Stimulated activated memory B cell treated with anti-CD40 and anti-IgM and Interleukin-4, amounts not matched to agents 10 μg/mL and 1 μg/mL and 100 μg/mL, for 72 hours (primary cell): Measurements from ENCODE around the gene CXCL17.
"Not testable (repeated sequence)": the region's sequence is repeated elsewhere in the genome, so short reads cannot be mapped to it uniquely, and the experiment has no call there.

ENCODE experiments used
- ATAC-seq: fragments of 150-1000 bp; cut with Tn5 transposase; 2 replicates; pipeline ENCODE4 v1.10.0; 2021
- H3K27ac Mint-ChIP-seq: one replicate; pipeline ENCODE4 v1.8.0; 2022; ENCODE audit warnings: mild to moderate bottlenecking, mixed read lengths
- H3K27me3 Mint-ChIP-seq: one replicate; pipeline ENCODE4 v1.8.0; 2022; ENCODE audit warnings: mixed read lengths
- H3K36me3 Mint-ChIP-seq: one replicate; pipeline ENCODE4 v1.8.0; 2022; ENCODE audit warnings: mixed read lengths
- H3K4me1 Mint-ChIP-seq: one replicate; pipeline ENCODE4 v1.8.0; 2022; ENCODE audit warnings: mixed read lengths
- H3K4me3 Mint-ChIP-seq: one replicate; pipeline ENCODE4 v1.8.0; 2022; ENCODE audit warnings: mild to moderate bottlenecking, moderate library complexity, mixed read lengths
- H3K9me3 Mint-ChIP-seq: one replicate; pipeline ENCODE4 v1.8.0; 2022; ENCODE audit warnings: mixed read lengths

Gene CXCL17, protein sequence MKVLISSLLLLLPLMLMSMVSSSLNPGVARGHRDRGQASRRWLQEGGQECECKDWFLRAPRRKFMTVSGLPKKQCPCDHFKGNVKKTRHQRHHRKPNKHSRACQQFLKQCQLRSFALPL

DNA sequence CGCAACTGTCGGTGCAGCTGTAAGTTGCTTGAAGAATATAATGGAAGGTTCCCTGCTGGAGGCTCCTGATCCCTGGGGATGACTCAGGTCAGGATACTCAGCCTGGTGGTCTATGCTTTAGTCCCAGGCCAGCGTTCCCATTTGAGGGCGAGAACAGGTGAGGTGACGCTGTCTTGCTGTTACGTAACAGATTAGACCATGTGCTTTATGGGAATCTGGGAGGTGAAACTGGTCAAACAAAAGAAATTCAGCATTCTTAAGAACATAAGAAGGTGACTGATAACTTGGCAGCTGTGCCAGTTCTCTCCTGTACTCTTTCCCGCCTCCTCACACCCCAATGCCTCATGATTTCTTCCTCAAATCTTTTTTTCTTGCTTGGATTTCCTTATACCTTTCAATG is at the start of gene CXCL17:
Gene CXCL17, minus strand, starts transcription at position 114 of the 400 bp plus-strand sequence. CDS start 114 bp downstream, outside the sequence.
- no peaks in the 10 kb centered on the region for H3K9me3 Mint-ChIP-seq
- peaks cover 19% of the 10 kb centered on the region for H3K4me1 Mint-ChIP-seq
- no peak for ATAC-seq
- H3K27ac Mint-ChIP-seq = no peak within 1 kb of the TSS
- no peaks in the 10 kb centered on the region for H3K36me3 Mint-ChIP-seq
- H3K4me3 Mint-ChIP-seq = no peak within 1 kb of the TSS
- H3K27me3 Mint-ChIP-seq = no peaks in the 10 kb centered on the region

DNA sequence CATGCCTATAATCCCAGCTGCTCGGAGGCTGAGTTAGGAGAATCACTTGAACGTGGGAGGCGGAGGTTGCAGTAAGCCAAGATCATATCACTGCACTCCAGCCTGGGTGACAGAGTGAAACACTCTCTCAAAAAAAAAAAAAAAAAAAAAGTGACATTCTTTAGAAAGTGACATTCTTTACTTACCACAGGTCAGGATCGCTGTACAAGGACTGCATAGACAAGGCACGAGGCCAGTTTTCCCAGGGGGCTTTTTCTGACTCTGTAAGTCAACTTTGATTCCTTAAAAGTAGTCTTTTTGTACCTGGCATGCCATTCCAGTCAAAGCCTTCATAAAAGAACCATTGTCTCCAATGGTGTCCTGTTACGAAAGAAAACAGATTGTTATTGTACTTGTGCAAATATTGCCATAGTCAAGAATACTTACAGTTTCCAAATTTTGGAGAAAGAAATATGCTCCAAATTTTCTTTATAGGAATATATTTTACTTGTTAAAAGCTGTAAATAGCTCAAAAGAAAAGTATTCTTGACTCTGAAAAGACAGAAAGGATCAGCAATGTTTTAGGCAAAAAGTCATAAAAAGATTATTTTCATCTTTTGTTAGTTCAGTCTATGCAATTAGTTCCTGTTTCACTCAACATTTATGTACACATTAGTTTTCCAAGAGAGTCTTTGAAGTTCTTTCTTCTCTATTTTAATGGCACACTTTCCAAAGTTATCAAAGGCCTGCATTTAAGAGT is 46.2 kb upstream of the CXCL17 start:
- Mint-ChIP-seq H3K36me3 (no peaks in the 10 kb centered on the region), H3K27ac (no peak overlapping the region), H3K4me1 (no peaks in the 10 kb centered on the region), H3K27me3 (no peaks in the 10 kb centered on the region), H3K9me3 (no peaks in the 10 kb centered on the region), H3K4me3 (no peak overlapping the region)
- no peak for ATAC-seq

GRCh38 chr19:42487798-42488178 is 45.0 kb upstream of the CXCL17 start:
- Mint-ChIP-seq H3K4me3 (no peak overlapping the region), H3K27ac (no peak overlapping the region), H3K36me3 (no peaks in the 10 kb centered on the region), H3K4me1 (no peaks in the 10 kb centered on the region), H3K9me3 (no peaks in the 10 kb centered on the region), H3K27me3 (no peaks in the 10 kb centered on the region)
- no peak for ATAC-seq

DNA sequence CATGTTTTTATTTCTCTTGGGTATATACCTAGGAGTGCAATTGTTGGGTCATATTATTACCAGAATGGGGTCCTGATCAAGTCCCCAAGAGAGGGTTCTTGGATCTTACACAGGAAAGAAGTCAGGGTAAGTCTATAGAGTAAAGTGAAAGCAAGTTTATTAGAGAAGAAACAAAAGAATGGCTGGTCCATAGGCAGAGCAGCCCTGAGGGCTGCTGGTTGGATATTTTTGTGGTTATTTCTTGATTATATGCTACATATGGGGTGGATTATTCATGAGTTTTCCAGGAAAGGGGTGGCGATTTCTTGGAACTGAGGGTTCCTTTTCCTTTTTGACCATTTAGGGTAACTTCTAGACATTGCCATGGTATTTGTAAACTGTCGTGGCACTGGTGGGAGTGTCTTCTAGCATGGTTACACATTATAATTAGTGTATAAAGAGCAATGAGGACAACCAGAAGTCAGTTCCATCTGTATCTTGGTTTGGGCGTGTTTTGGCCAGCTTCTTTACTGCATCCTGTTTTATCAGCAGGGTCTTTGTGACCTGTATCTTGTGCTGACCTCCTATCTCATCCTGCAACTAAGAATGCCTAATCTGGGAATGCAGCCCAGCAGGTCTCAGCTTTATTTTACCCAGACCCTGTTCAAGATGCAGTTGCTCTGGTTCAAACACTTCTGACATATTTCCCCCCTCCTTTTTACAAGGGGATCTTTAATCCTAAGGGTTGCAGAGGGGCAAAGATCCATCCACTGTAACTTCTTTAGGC is 44.5 kb upstream of the CXCL17 start:
- no peaks in the 10 kb centered on the region for H3K9me3 Mint-ChIP-seq
- H3K36me3 Mint-ChIP-seq = no peaks in the 10 kb centered on the region
- H3K27me3 Mint-ChIP-seq = no peaks in the 10 kb centered on the region
- H3K4me1 Mint-ChIP-seq = no peaks in the 10 kb centered on the region
- H3K27ac Mint-ChIP-seq = no peak overlapping the region
- ATAC-seq = no peak
- H3K4me3 Mint-ChIP-seq = no peak overlapping the region

GRCh38 chr19:42485036-42485435 is 42.3 kb upstream of the CXCL17 start:
- peaks cover 19% of the 10 kb centered on the region for H3K4me1 Mint-ChIP-seq
- H3K4me3 Mint-ChIP-seq, H3K27me3 Mint-ChIP-seq, ATAC-seq, H3K9me3 Mint-ChIP-seq, H3K27ac Mint-ChIP-seq, H3K36me3 Mint-ChIP-seq: not testable (repeated sequence)

- Mint-ChIP-seq H3K9me3 (no peaks in the 10 kb centered on the region), H3K36me3 (no peaks in the 10 kb centered on the region), H3K27me3 (no peaks in the 10 kb centered on the region), H3K4me1 (peaks cover 19% of the 10 kb centered on the region), H3K27ac (no peak overlapping the region), H3K4me3 (no peak overlapping the region)
- ATAC-seq = no peak
Measured at GRCh38 chr19:42480335-42481095, 37.8 kb upstream of the CXCL17 start.

- Mint-ChIP-seq H3K27me3 (no peaks in the 10 kb centered on the region), H3K4me3 (no peak overlapping the region), H3K27ac (no peak overlapping the region), H3K36me3 (no peaks in the 10 kb centered on the region), H3K9me3 (no peaks in the 10 kb centered on the region), H3K4me1 (peaks cover 19% of the 10 kb centered on the region)
- no peak for ATAC-seq
Measured at GRCh38 chr19:42479736-42480135, 37.0 kb upstream of the CXCL17 start.

GRCh38 chr19:42478765-42479311 is 36.1 kb upstream of the CXCL17 start:
- H3K27me3 Mint-ChIP-seq = no peaks in the 10 kb centered on the region

GRCh38 chr19:42477933-42478332 is 35.2 kb upstream of the CXCL17 start:
- no peaks in the 10 kb centered on the region for H3K36me3 Mint-ChIP-seq
- no peak overlapping the region for H3K4me3 Mint-ChIP-seq
- no peak overlapping the region for H3K27ac Mint-ChIP-seq
- H3K27me3 Mint-ChIP-seq = no peaks in the 10 kb centered on the region
- no peaks in the 10 kb centered on the region for H3K9me3 Mint-ChIP-seq
- peaks cover 19% of the 10 kb centered on the region for H3K4me1 Mint-ChIP-seq
- no peak for ATAC-seq

More at GRCh38 chr19:42478765-42479311, 36.1 kb upstream of the CXCL17 start:
- H3K4me1 Mint-ChIP-seq = peaks cover 19% of the 10 kb centered on the region
- ATAC-seq = no peak
- H3K36me3 Mint-ChIP-seq = no peaks in the 10 kb centered on the region
- H3K4me3 Mint-ChIP-seq = no peak overlapping the region
- H3K27ac Mint-ChIP-seq = no peak overlapping the region
- no peaks in the 10 kb centered on the region for H3K9me3 Mint-ChIP-seq

- Mint-ChIP-seq H3K9me3 (no peaks in the 10 kb centered on the region), H3K27ac (no peak overlapping the region), H3K4me3 (no peak overlapping the region), H3K27me3 (no peaks in the 10 kb centered on the region), H3K36me3 (no peaks in the 10 kb centered on the region), H3K4me1 (peaks cover 19% of the 10 kb centered on the region)
- ATAC-seq = no peak
Measured at GRCh38 chr19:42477117-42477516, 34.4 kb upstream of the CXCL17 start.

GRCh38 chr19:42475366-42475765 is 32.6 kb upstream of the CXCL17 start:
- peaks cover 2% of the 10 kb centered on the region for H3K4me1 Mint-ChIP-seq
- no peaks in the 10 kb centered on the region for H3K27me3 Mint-ChIP-seq
- no peaks in the 10 kb centered on the region for H3K9me3 Mint-ChIP-seq
- H3K36me3 Mint-ChIP-seq = no peaks in the 10 kb centered on the region
- no peak for ATAC-seq
- H3K4me3 Mint-ChIP-seq = no peak overlapping the region
- no peak overlapping the region for H3K27ac Mint-ChIP-seq

DNA sequence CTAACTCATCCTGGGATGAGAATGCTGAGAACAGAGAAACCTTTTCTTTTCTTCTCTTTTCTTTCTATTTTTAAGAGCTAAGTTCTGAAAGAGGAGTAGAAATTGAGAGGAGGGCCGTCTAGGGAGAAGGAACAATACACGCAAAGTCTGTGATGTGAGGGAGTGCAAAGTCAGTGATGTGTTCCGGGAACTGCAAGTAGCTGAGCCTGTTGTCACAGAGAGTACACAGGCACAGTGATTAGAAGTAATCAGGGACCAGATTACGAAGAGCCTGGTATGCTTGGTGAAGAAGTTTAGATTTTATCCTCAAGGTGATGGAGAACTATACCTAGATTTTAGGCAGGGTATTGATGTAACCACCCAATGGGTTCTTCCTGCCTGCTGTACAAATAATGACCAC is 32.0 kb upstream of the CXCL17 start:
- Mint-ChIP-seq H3K36me3 (no peaks in the 10 kb centered on the region), H3K27ac (no peak overlapping the region), H3K4me1 (peaks cover 4% of the 10 kb centered on the region), H3K27me3 (no peaks in the 10 kb centered on the region), H3K4me3 (no peak overlapping the region), H3K9me3 (no peaks in the 10 kb centered on the region)
- ATAC-seq = no peak

DNA sequence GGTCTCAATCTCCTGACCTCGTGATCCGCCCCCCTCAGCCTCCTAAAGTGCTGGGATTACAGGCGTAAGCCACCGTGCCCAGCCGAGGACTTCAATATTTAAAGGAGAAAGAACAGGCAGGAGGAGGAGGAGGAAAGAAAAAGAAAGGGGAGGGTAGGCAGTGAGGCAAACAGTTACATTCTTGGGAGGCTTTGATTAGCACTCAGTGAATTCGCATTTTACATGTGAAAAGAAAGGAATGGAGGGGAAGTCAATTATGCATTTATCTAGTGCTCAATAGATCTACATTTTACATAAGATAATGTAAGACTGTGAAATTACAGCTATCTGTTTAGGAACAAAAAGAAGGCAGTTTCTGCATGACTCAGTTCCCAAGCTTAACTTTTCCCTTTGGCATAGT is 30.9 kb upstream of the CXCL17 start:
- Mint-ChIP-seq H3K4me3 (no peak overlapping the region), H3K27ac (no peak overlapping the region), H3K36me3 (no peaks in the 10 kb centered on the region), H3K9me3 (no peaks in the 10 kb centered on the region), H3K27me3 (no peaks in the 10 kb centered on the region), H3K4me1 (peaks cover 7% of the 10 kb centered on the region)
- no peak for ATAC-seq

GRCh38 chr19:42472402-42473147 is 29.8 kb upstream of the CXCL17 start:
- no peaks in the 10 kb centered on the region for H3K27me3 Mint-ChIP-seq
- H3K4me1 Mint-ChIP-seq = peaks cover 7% of the 10 kb centered on the region
- ATAC-seq = no peak

More at GRCh38 chr19:42472402-42473147, 29.8 kb upstream of the CXCL17 start:
- no peaks in the 10 kb centered on the region for H3K36me3 Mint-ChIP-seq
- H3K27ac Mint-ChIP-seq = no peak overlapping the region
- H3K4me3 Mint-ChIP-seq = no peak overlapping the region
- no peaks in the 10 kb centered on the region for H3K9me3 Mint-ChIP-seq
